Suprapubic skin (tissue), 3 donors: ENCODE results near the gene SUMF1.

Experiments used
- CTCF ChIP-seq, 2 donors: fragments of 200-600 bp in 1 of 2; fragments of 450-650 bp in 1 of 2; sonication (generic) in 1 of 2; IDR thresholded peaks; one replicate each; pipeline ENCODE4 v1.5.1; 2016 to 2019; ENCODE audit warnings: antibody characterized with exemption in 2 of 2, mild to moderate bottlenecking in 1 of 2, moderate library complexity in 1 of 2
- POLR2A ChIP-seq, 2 donors: fragments of 450-650 bp; IDR thresholded peaks; one replicate each; pipeline ENCODE4 v1.6.1; 2017; ENCODE audit warnings: antibody characterized with exemption in 2 of 2, mild to moderate bottlenecking in 2 of 2, moderate library complexity in 2 of 2

DNA sequence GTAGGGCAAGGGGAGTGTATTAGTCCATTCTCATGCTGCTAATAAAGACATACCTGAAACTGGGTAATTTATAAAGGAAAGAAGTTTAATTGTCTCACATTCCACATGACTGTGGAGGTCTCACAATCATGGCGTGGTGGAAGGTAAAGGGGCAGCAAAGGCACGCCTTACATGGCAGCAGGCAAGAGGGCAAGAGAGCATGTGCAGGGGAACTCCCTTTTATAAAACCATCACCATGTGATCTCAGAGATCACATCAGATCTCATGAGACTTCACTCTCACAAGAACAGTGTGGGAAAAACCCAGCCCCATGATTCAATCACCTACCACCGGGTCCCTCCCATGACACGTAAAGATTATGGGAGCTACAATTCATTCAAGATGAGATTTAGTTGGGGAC lies 41.4 kb downstream of the SUMF1 start:
- no peak for TF ChIP-seq CTCF (IDR thresholded peaks at IDR 0.05)
- TF ChIP-seq POLR2A (IDR thresholded peaks at IDR 0.05), result no peak
